ENCODE results near the gene ALDH18A1.

The ALDH18A1 gene

GRCh38 chr10:95578619-95579018, 77.9 kb downstream of the ALDH18A1 start:
- TF ChIP-seq CTCF (IDR thresholded peaks at IDR 0.05; ENCODE audit: control insufficient read depth, insufficient read depth, low read depth, low read length, missing control alignments), result no peak
- DNase-seq (ENCODE audit: low read depth), result no peak
- no peak overlapping the region for H3K4me3 ChIP-seq (ENCODE audit: control insufficient read depth, low read depth, low read length)

GRCh38 chr10:95574649-95575365, 81.7 kb downstream of the ALDH18A1 start:
- H3K4me3 ChIP-seq (ENCODE audit: control insufficient read depth, low read depth, low read length), result no peak overlapping the region
- no peak for TF ChIP-seq CTCF (IDR thresholded peaks at IDR 0.05; ENCODE audit: control insufficient read depth, insufficient read depth, low read depth, low read length, missing control alignments)
- no peak for DNase-seq (ENCODE audit: low read depth)

- H3K4me3 ChIP-seq (ENCODE audit: control insufficient read depth, low read depth, low read length), result no peak overlapping the region
- no peak for TF ChIP-seq CTCF (IDR thresholded peaks at IDR 0.05; ENCODE audit: control insufficient read depth, insufficient read depth, low read depth, low read length, missing control alignments)
- DNase-seq (ENCODE audit: low read depth), result no peak
Measured at GRCh38 chr10:95573964-95574604, 82.4 kb downstream of the ALDH18A1 start.

GRCh38 chr10:95573527-95573926, 83.0 kb downstream of the ALDH18A1 start:
- no peak for DNase-seq (ENCODE audit: low read depth)
- no peak for TF ChIP-seq CTCF (IDR thresholded peaks at IDR 0.05; ENCODE audit: control insufficient read depth, insufficient read depth, low read depth, low read length, missing control alignments)

GRCh38 chr10:95572131-95572820, 84.2 kb downstream of the ALDH18A1 start:
- DNase-seq (ENCODE audit: low read depth), result no peak
- H3K4me3 ChIP-seq (ENCODE audit: control insufficient read depth, low read depth, low read length), result no peak overlapping the region
- no peak for TF ChIP-seq CTCF (IDR thresholded peaks at IDR 0.05; ENCODE audit: control insufficient read depth, insufficient read depth, low read depth, low read length, missing control alignments)

More at GRCh38 chr10:95573527-95573926, 83.0 kb downstream of the ALDH18A1 start:
- no peak overlapping the region for H3K4me3 ChIP-seq (ENCODE audit: control insufficient read depth, low read depth, low read length)

- TF ChIP-seq CTCF (IDR thresholded peaks at IDR 0.05; ENCODE audit: control insufficient read depth, insufficient read depth, low read depth, low read length, missing control alignments), result no peak
Measured at GRCh38 chr10:95571390-95571789, 85.1 kb downstream of the ALDH18A1 start.

More at GRCh38 chr10:95571390-95571789, 85.1 kb downstream of the ALDH18A1 start:
- no peak for DNase-seq (ENCODE audit: low read depth)
- H3K4me3 ChIP-seq (ENCODE audit: control insufficient read depth, low read depth, low read length), result no peak overlapping the region

Measured in AG09309 (cell line).